ENCODE measurements around the gene MTO1. TPM values are rescaled to one million over a fixed set of nuclear protein-coding genes. Genes with fewer than 3 reads are reported as not detected.

Gene MTO1
- total RNA-seq, 1 donor from 2014 or later = 24.8 TPM

- no peaks in the 10 kb centered on the region for H3K9me3 Mint-ChIP-seq (ENCODE audit: unreplicated experiment)
- H3K27ac Mint-ChIP-seq (ENCODE audit: unreplicated experiment) = no peak overlapping the region
- H3K27me3 Mint-ChIP-seq (ENCODE audit: unreplicated experiment) = no peaks in the 10 kb centered on the region
- TF ChIP-seq, protein P1, sequence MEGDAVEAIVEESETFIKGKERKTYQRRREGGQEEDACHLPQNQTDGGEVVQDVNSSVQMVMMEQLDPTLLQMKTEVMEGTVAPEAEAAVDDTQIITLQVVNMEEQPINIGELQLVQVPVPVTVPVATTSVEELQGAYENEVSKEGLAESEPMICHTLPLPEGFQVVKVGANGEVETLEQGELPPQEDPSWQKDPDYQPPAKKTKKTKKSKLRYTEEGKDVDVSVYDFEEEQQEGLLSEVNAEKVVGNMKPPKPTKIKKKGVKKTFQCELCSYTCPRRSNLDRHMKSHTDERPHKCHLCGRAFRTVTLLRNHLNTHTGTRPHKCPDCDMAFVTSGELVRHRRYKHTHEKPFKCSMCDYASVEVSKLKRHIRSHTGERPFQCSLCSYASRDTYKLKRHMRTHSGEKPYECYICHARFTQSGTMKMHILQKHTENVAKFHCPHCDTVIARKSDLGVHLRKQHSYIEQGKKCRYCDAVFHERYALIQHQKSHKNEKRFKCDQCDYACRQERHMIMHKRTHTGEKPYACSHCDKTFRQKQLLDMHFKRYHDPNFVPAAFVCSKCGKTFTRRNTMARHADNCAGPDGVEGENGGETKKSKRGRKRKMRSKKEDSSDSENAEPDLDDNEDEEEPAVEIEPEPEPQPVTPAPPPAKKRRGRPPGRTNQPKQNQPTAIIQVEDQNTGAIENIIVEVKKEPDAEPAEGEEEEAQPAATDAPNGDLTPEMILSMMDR (IDR thresholded peaks at IDR 0.05) = no peak
- no peaks in the 10 kb centered on the region for H3K36me3 Mint-ChIP-seq (ENCODE audit: unreplicated experiment)
- no peak for DNase-seq (ENCODE audit: extremely low spot score, unreplicated experiment)
- peaks cover 22% of the 10 kb centered on the region for H3K4me1 Mint-ChIP-seq (ENCODE audit: unreplicated experiment)
- H3K4me3 Mint-ChIP-seq (ENCODE audit: unreplicated experiment) = peak overlapping the region; percentile 44
Observed at GRCh38 chr6:73460056-73460455, 1.5 kb upstream of the MTO1 start.

DNA sequence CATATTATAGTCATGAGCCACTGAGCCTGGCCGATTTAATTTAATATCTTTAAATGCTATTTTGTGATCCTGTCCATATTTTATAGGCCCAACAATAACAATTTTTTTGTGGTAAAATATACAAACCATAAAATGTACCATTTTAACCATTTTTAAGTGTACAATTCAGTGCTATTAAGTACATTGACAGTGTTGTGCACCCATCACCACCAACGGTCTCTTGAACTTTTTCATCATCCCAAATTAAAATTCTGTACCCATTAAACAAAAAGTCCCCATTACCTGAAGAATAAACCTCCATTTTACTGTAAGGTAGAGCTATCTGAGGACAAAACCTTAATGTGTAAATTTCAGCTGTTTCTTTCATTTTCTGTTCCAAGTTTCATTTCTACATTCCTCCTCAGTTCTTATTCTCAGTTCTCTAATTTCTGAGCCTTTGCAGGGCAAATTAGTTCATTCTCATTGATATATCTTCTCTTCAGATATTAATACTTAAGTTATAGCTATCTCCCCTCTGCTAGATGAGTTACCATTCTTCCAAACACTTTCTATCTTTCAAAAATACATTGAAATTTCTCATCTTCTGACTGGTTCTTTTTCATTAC, 10.3 kb downstream of the MTO1 start:
- DNase-seq (ENCODE audit: extremely low spot score, unreplicated experiment) = no peak
- H3K36me3 Mint-ChIP-seq (ENCODE audit: unreplicated experiment) = peaks cover 24% of the 10 kb centered on the region
- H3K27ac Mint-ChIP-seq (ENCODE audit: unreplicated experiment) = no peak overlapping the region
- no peaks in the 10 kb centered on the region for H3K9me3 Mint-ChIP-seq (ENCODE audit: unreplicated experiment)
- H3K4me1 Mint-ChIP-seq (ENCODE audit: unreplicated experiment) = no peaks in the 10 kb centered on the region
- no peaks in the 10 kb centered on the region for H3K27me3 Mint-ChIP-seq (ENCODE audit: unreplicated experiment)
- TF ChIP-seq, protein P1 (IDR thresholded peaks at IDR 0.05) = no peak
- no peak overlapping the region for H3K4me3 Mint-ChIP-seq (ENCODE audit: unreplicated experiment)

GRCh38 chr6:73476723-73477122, 15.2 kb downstream of the MTO1 start:
- no peaks in the 10 kb centered on the region for H3K27me3 Mint-ChIP-seq (ENCODE audit: unreplicated experiment)
- peak; percentile 44 for DNase-seq (ENCODE audit: extremely low spot score, unreplicated experiment)
- no peak overlapping the region for H3K27ac Mint-ChIP-seq (ENCODE audit: unreplicated experiment)
- no peaks in the 10 kb centered on the region for H3K9me3 Mint-ChIP-seq (ENCODE audit: unreplicated experiment)
- peaks cover 31% of the 10 kb centered on the region for H3K36me3 Mint-ChIP-seq (ENCODE audit: unreplicated experiment)
- H3K4me1 Mint-ChIP-seq (ENCODE audit: unreplicated experiment) = no peaks in the 10 kb centered on the region
- H3K4me3 Mint-ChIP-seq (ENCODE audit: unreplicated experiment) = no peak overlapping the region
- TF ChIP-seq, protein P1 (IDR thresholded peaks at IDR 0.05) = no peak

- Mint-ChIP-seq H3K4me1 (ENCODE audit: unreplicated experiment) (no peaks in the 10 kb centered on the region), H3K27me3 (ENCODE audit: unreplicated experiment) (no peaks in the 10 kb centered on the region), H3K36me3 (ENCODE audit: unreplicated experiment) (peaks cover 37% of the 10 kb centered on the region), H3K4me3 (ENCODE audit: unreplicated experiment) (no peak overlapping the region), H3K27ac (ENCODE audit: unreplicated experiment) (no peak overlapping the region), H3K9me3 (ENCODE audit: unreplicated experiment) (no peaks in the 10 kb centered on the region)
- peak; percentile 15 for DNase-seq (ENCODE audit: extremely low spot score, unreplicated experiment)
- TF ChIP-seq, protein P1 (IDR thresholded peaks at IDR 0.05) = no peak
Observed at GRCh38 chr6:73477407-73477806, 15.9 kb downstream of the MTO1 start.

- Mint-ChIP-seq H3K9me3 (ENCODE audit: unreplicated experiment) (no peaks in the 10 kb centered on the region), H3K27me3 (ENCODE audit: unreplicated experiment) (no peaks in the 10 kb centered on the region), H3K4me3 (ENCODE audit: unreplicated experiment) (no peak overlapping the region), H3K4me1 (ENCODE audit: unreplicated experiment) (no peaks in the 10 kb centered on the region), H3K36me3 (ENCODE audit: unreplicated experiment) (peaks cover 36% of the 10 kb centered on the region), H3K27ac (ENCODE audit: unreplicated experiment) (no peak overlapping the region)
- TF ChIP-seq, protein P1 (IDR thresholded peaks at IDR 0.05) = no peak
- DNase-seq (ENCODE audit: extremely low spot score, unreplicated experiment) = peak; percentile 36
Observed at GRCh38 chr6:73481969-73482368, 20.4 kb downstream of the MTO1 start.

Measured in osteocyte (in vitro differentiated cells).